ENCODE data around the gene SLC26A2. TPM values are rescaled to one million over a fixed set of nuclear protein-coding genes. Genes with fewer than 3 reads are reported as not detected.

Gene SLC26A2
- total RNA-seq, 1 donor from 2014 or later = 1.8 TPM

- no peaks in the 10 kb centered on the region for H3K36me3 ChIP-seq (ENCODE audit: control insufficient read depth, insufficient read depth, low read length)
- no peak for TF ChIP-seq CTCF (IDR thresholded peaks at IDR 0.05; ENCODE audit: insufficient read depth, low read length, severe bottlenecking)
- no peak overlapping the region for H3K4me3 ChIP-seq (ENCODE audit: low read depth, low read length)
- FAIRE-seq (no peak), DNase-seq (ENCODE audit: low read depth) (no peak)
- H3K27me3 ChIP-seq (ENCODE audit: control insufficient read depth, insufficient read depth, low read length) = no peaks in the 10 kb centered on the region
Observed at GRCh38 chr5:149916334-149917072, 44.1 kb upstream of the SLC26A2 start.

- FAIRE-seq (no peak), DNase-seq (ENCODE audit: low read depth) (peak; percentile 20)
- no peak overlapping the region for H3K4me3 ChIP-seq (ENCODE audit: low read depth, low read length)
- no peaks in the 10 kb centered on the region for H3K36me3 ChIP-seq (ENCODE audit: control insufficient read depth, insufficient read depth, low read length)
- TF ChIP-seq CTCF (IDR thresholded peaks at IDR 0.05; ENCODE audit: insufficient read depth, low read length, severe bottlenecking) = no peak
- H3K27me3 ChIP-seq (ENCODE audit: control insufficient read depth, insufficient read depth, low read length) = no peaks in the 10 kb centered on the region
Observed at GRCh38 chr5:149917073-149917676, 43.4 kb upstream of the SLC26A2 start.

- Histone ChIP-seq H3K36me3 (ENCODE audit: control insufficient read depth, insufficient read depth, low read length) (no peaks in the 10 kb centered on the region), H3K4me3 (ENCODE audit: low read depth, low read length) (no peak overlapping the region), H3K27me3 (ENCODE audit: control insufficient read depth, insufficient read depth, low read length) (no peaks in the 10 kb centered on the region)
- DNase-seq (ENCODE audit: low read depth) = no peak
- TF ChIP-seq CTCF (IDR thresholded peaks at IDR 0.05; ENCODE audit: insufficient read depth, low read length, severe bottlenecking) = no peak
- FAIRE-seq = no peak
Observed at GRCh38 chr5:149921597-149921996, 39.0 kb upstream of the SLC26A2 start.

- FAIRE-seq (no peak), DNase-seq (ENCODE audit: low read depth) (no peak)
- TF ChIP-seq CTCF (IDR thresholded peaks at IDR 0.05; ENCODE audit: insufficient read depth, low read length, severe bottlenecking) = no peak
- no peak overlapping the region for H3K4me3 ChIP-seq (ENCODE audit: low read depth, low read length)
- no peaks in the 10 kb centered on the region for H3K36me3 ChIP-seq (ENCODE audit: control insufficient read depth, insufficient read depth, low read length)
- H3K27me3 ChIP-seq (ENCODE audit: control insufficient read depth, insufficient read depth, low read length) = no peaks in the 10 kb centered on the region
Observed at GRCh38 chr5:149922950-149923349, 37.6 kb upstream of the SLC26A2 start.

GRCh38 chr5:149924486-149924885, 36.1 kb upstream of the SLC26A2 start:
- no peaks in the 10 kb centered on the region for H3K36me3 ChIP-seq (ENCODE audit: control insufficient read depth, insufficient read depth, low read length)

More at GRCh38 chr5:149924486-149924885, 36.1 kb upstream of the SLC26A2 start:
- TF ChIP-seq CTCF (IDR thresholded peaks at IDR 0.05; ENCODE audit: insufficient read depth, low read length, severe bottlenecking) = no peak
- DNase-seq (ENCODE audit: low read depth) (no peak), FAIRE-seq (no peak)
- H3K4me3 ChIP-seq (ENCODE audit: low read depth, low read length) = no peak overlapping the region
- H3K27me3 ChIP-seq (ENCODE audit: control insufficient read depth, insufficient read depth, low read length) = no peaks in the 10 kb centered on the region
